Measurements from ENCODE around the gene NPTXR.

NPTXR gene

DNA sequence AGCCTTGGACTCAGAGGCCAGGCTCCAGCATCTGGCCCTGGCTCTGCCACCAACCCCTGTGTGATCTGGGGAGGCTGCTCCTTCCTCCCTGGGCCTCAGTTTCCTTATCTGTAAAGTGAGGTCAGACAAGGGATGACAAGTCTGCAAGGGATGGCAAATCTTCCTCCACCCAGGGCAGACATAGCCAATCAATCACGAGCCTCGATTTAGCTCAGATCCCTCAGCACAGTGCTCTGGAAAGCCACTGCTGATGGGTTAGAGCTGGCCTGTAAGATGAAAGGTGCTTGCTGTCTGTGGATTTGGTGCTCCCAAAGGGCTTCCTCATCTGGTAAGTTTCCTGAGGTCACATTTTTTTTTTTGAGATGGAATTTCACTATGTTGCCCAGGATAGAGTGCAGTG lies 20.2 kb downstream of the NPTXR start:
- no peaks in the 10 kb centered on the region for H4K20me1 ChIP-seq (ENCODE audit: insufficient read depth, low read length)
- H3F3A ChIP-seq (ENCODE audit: insufficient read depth, low read length), result no peaks in the 10 kb centered on the region
- H3K27ac ChIP-seq (ENCODE audit: low read depth, low read length, poor library complexity, severe bottlenecking), result no peak overlapping the region
- H3K4me1 ChIP-seq (ENCODE audit: insufficient read depth, low read length, severe bottlenecking), result no peaks in the 10 kb centered on the region
- TF ChIP-seq, protein P1, sequence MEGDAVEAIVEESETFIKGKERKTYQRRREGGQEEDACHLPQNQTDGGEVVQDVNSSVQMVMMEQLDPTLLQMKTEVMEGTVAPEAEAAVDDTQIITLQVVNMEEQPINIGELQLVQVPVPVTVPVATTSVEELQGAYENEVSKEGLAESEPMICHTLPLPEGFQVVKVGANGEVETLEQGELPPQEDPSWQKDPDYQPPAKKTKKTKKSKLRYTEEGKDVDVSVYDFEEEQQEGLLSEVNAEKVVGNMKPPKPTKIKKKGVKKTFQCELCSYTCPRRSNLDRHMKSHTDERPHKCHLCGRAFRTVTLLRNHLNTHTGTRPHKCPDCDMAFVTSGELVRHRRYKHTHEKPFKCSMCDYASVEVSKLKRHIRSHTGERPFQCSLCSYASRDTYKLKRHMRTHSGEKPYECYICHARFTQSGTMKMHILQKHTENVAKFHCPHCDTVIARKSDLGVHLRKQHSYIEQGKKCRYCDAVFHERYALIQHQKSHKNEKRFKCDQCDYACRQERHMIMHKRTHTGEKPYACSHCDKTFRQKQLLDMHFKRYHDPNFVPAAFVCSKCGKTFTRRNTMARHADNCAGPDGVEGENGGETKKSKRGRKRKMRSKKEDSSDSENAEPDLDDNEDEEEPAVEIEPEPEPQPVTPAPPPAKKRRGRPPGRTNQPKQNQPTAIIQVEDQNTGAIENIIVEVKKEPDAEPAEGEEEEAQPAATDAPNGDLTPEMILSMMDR (IDR thresholded peaks at IDR 0.05; ENCODE audit: low read length), result no peak
- TF ChIP-seq EZH2 (IDR thresholded peaks at IDR 0.05; ENCODE audit: borderline replicate concordance, low read length), result no peak
- no peak overlapping the region for H3K4me2 ChIP-seq (ENCODE audit: low read length)
- no peaks in the 10 kb centered on the region for H3K79me2 ChIP-seq (ENCODE audit: insufficient read depth, low read length)
- no peaks in the 10 kb centered on the region for H3K36me3 ChIP-seq (ENCODE audit: insufficient read depth, low read length)
- no peaks in the 10 kb centered on the region; the same call in 1 of the 2 replicates for H3K27me3 ChIP-seq (ENCODE audit: insufficient read depth, low read length)
- no peaks in the 10 kb centered on the region for H3K9me3 ChIP-seq (ENCODE audit: low read length)
- no peaks in the 10 kb centered on the region for H3K9me2 ChIP-seq (ENCODE audit: low read depth, low read length)
- no peak overlapping the region for H2AFZ ChIP-seq (ENCODE audit: low read length)
- no peak overlapping the region for H3K9ac ChIP-seq (ENCODE audit: low read length)
- no peak overlapping the region for H3K4me3 ChIP-seq (ENCODE audit: low read depth, low read length, poor library complexity, severe bottlenecking)

GRCh38 chr22:38823076-38823475 lies 20.8 kb downstream of the NPTXR start:
- Histone ChIP-seq H2AFZ (ENCODE audit: low read length) (no peak overlapping the region), H3K4me1 (ENCODE audit: insufficient read depth, low read length, severe bottlenecking) (no peaks in the 10 kb centered on the region), H3K27me3 (ENCODE audit: insufficient read depth, low read length) (no peaks in the 10 kb centered on the region), H3K9me2 (ENCODE audit: low read depth, low read length) (no peaks in the 10 kb centered on the region), H3K27ac (ENCODE audit: low read depth, low read length, poor library complexity, severe bottlenecking) (no peak overlapping the region), H3K4me2 (ENCODE audit: low read length) (no peak overlapping the region), H3K9me3 (ENCODE audit: low read length) (no peaks in the 10 kb centered on the region), H3K4me3 (ENCODE audit: low read depth, low read length, poor library complexity, severe bottlenecking) (no peak overlapping the region), H3F3A (ENCODE audit: insufficient read depth, low read length) (no peaks in the 10 kb centered on the region), H4K20me1 (ENCODE audit: insufficient read depth, low read length) (no peaks in the 10 kb centered on the region), H3K9ac (ENCODE audit: low read length) (no peak overlapping the region), H3K36me3 (ENCODE audit: insufficient read depth, low read length) (no peaks in the 10 kb centered on the region), H3K79me2 (ENCODE audit: insufficient read depth, low read length) (no peaks in the 10 kb centered on the region)
- TF ChIP-seq EZH2 (IDR thresholded peaks at IDR 0.05; ENCODE audit: borderline replicate concordance, low read length), result no peak
- TF ChIP-seq, protein P1 (IDR thresholded peaks at IDR 0.05; ENCODE audit: low read length), result no peak

- TF ChIP-seq, protein P1 (IDR thresholded peaks at IDR 0.05; ENCODE audit: low read length), result no peak
- no peak for TF ChIP-seq EZH2 (IDR thresholded peaks at IDR 0.05; ENCODE audit: borderline replicate concordance, low read length)
- Histone ChIP-seq H3K9me2 (ENCODE audit: low read depth, low read length) (no peaks in the 10 kb centered on the region), H3K4me1 (ENCODE audit: insufficient read depth, low read length, severe bottlenecking) (no peaks in the 10 kb centered on the region), H3K4me3 (ENCODE audit: low read depth, low read length, poor library complexity, severe bottlenecking) (no peak overlapping the region), H3K79me2 (ENCODE audit: insufficient read depth, low read length) (no peaks in the 10 kb centered on the region), H3K9me3 (ENCODE audit: low read length) (no peaks in the 10 kb centered on the region), H3K27ac (ENCODE audit: low read depth, low read length, poor library complexity, severe bottlenecking) (no peak overlapping the region), H3K36me3 (ENCODE audit: insufficient read depth, low read length) (no peaks in the 10 kb centered on the region), H3K9ac (ENCODE audit: low read length) (no peak overlapping the region), H3K4me2 (ENCODE audit: low read length) (no peak overlapping the region), H3F3A (ENCODE audit: insufficient read depth, low read length) (no peaks in the 10 kb centered on the region), H4K20me1 (ENCODE audit: insufficient read depth, low read length) (no peaks in the 10 kb centered on the region), H3K27me3 (ENCODE audit: insufficient read depth, low read length) (no peaks in the 10 kb centered on the region), H2AFZ (ENCODE audit: low read length) (no peak overlapping the region)
Measured at GRCh38 chr22:38820020-38820419, 23.8 kb downstream of the NPTXR start.
